Ovary (tissue), 3 donors: ENCODE measurements around the gene HOXC9.

Experiments used
- POLR2A ChIP-seq: fragments of 450-650 bp; IDR thresholded peaks from one replicate; pipeline ENCODE4 v1.6.1; 2017; ENCODE audit warnings: antibody characterized with exemption, mild to moderate bottlenecking, moderate library complexity
- TF ChIP-seq, protein P1 (sequence below), 3 donors: fragments of 450-650 bp in 2 of 3; fragments of 200-600 bp in 1 of 3; IDR thresholded peaks; one replicate each; pipeline versions ENCODE4 v1.5.1 to v1.8.0; 2016 to 2022; ENCODE audit warnings: antibody characterized with exemption in 3 of 3, mild to moderate bottlenecking in 1 of 3
- donor health status: DM: no; HTN: no; CAD: no.

DNA sequence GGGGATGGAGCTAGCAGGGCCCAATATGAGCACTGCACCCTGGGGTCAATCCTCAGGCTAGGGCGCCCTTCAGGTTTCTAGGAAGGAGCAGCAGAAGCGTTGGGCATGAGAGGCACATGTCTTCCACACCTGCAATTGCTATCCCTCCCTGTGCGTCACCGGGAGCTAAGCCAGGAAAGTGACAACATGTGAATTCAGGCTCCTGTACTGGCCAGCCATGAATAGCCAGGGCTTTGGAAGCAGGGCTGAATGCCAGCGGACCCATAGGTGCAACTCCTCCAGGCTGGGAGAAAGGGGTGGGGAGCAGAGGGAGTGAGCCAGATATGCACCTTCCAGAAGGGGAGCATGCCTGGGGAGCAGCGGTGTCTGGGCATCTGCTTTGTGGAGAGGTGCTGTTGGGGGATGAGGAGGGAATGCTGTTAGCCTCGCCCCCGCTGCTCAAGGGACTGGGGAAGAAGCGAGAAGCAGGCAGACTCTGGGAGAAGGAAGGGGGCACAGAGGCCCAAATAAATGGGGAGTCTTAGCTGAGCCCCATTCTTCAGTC lies 39.0 kb downstream of the HOXC9 start:
- TF ChIP-seq, protein P1, sequence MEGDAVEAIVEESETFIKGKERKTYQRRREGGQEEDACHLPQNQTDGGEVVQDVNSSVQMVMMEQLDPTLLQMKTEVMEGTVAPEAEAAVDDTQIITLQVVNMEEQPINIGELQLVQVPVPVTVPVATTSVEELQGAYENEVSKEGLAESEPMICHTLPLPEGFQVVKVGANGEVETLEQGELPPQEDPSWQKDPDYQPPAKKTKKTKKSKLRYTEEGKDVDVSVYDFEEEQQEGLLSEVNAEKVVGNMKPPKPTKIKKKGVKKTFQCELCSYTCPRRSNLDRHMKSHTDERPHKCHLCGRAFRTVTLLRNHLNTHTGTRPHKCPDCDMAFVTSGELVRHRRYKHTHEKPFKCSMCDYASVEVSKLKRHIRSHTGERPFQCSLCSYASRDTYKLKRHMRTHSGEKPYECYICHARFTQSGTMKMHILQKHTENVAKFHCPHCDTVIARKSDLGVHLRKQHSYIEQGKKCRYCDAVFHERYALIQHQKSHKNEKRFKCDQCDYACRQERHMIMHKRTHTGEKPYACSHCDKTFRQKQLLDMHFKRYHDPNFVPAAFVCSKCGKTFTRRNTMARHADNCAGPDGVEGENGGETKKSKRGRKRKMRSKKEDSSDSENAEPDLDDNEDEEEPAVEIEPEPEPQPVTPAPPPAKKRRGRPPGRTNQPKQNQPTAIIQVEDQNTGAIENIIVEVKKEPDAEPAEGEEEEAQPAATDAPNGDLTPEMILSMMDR (IDR thresholded peaks at IDR 0.05), result no peak
- no peak for TF ChIP-seq POLR2A
